HEK293 (cell line): Measurements from ENCODE around the gene PPP1CA.

Experiments used
- ATF2 ChIP-seq: fragments of 450-650 bp; formaldehyde crosslinking; IDR thresholded peaks from 2 replicates; pipeline ENCODE4 v1.5.1; 2016; ENCODE audit warnings: missing biosample characterization, missing genetic modification characterization, low read depth
- GLI4 ChIP-seq: fragments of 450-650 bp; formaldehyde crosslinking; IDR thresholded peaks from 2 replicates; pipeline ENCODE4 v1.5.1; 2016; ENCODE audit warnings: missing biosample characterization, missing genetic modification characterization
- MEIS1 ChIP-seq: sonication (generic); formaldehyde crosslinking; IDR thresholded peaks from 2 replicates; pipeline ENCODE4 v1.8.1; 2022; ENCODE audit warnings: missing genetic modification reagents, mild to moderate bottlenecking, borderline replicate concordance
- OSR2 ChIP-seq: fragments of 450-650 bp; formaldehyde crosslinking; IDR thresholded peaks from 2 replicates; pipeline ENCODE4 v1.5.1; 2016; ENCODE audit warnings: missing biosample characterization, missing genetic modification characterization
- REPIN1 ChIP-seq: fragments of 450-650 bp; formaldehyde crosslinking; IDR thresholded peaks from 2 replicates; pipeline ENCODE4 v1.5.1; 2017; ENCODE audit warnings: missing biosample characterization, missing genetic modification characterization, low read depth
- SP3 ChIP-seq: fragments of 450-650 bp; formaldehyde crosslinking; IDR thresholded peaks from 2 replicates; pipeline ENCODE4 v1.5.1; 2016; ENCODE audit warnings: missing biosample characterization, missing genetic modification characterization
- ZBTB17 ChIP-seq: fragments of 450-650 bp; formaldehyde crosslinking; IDR thresholded peaks from 2 replicates; pipeline ENCODE4 v1.5.1; 2016; ENCODE audit warnings: missing biosample characterization, missing genetic modification characterization
- ZFHX2 ChIP-seq: fragments of 450-650 bp; formaldehyde crosslinking; conservative IDR thresholded peaks from 2 replicates; pipeline ENCODE4 v1.5.1; 2016; ENCODE audit warnings: missing biosample characterization, missing genetic modification characterization
- ZFP69B ChIP-seq: fragments of 450-650 bp; formaldehyde crosslinking; IDR thresholded peaks from 2 replicates; pipeline ENCODE4 v1.5.1; 2016; ENCODE audit warnings: missing biosample characterization, missing genetic modification characterization
- ZIC2 ChIP-seq: fragments of 450-650 bp; formaldehyde crosslinking; IDR thresholded peaks from 2 replicates; pipeline ENCODE4 v1.5.1; 2016; ENCODE audit warnings: missing biosample characterization, missing genetic modification characterization
- ZNF169 ChIP-seq: fragments of 450-650 bp; formaldehyde crosslinking; IDR thresholded peaks from 2 replicates; pipeline ENCODE4 v1.5.1; 2016; ENCODE audit warnings: missing biosample characterization, missing genetic modification characterization
- ZNF175 ChIP-seq: fragments of 450-650 bp; formaldehyde crosslinking; IDR thresholded peaks from 2 replicates; pipeline ENCODE4 v1.5.1; 2016; ENCODE audit warnings: missing biosample characterization, missing genetic modification characterization
- ZNF211 ChIP-seq: fragments of 450-650 bp; formaldehyde crosslinking; IDR thresholded peaks from 2 replicates; pipeline ENCODE4 v1.5.1; 2016; ENCODE audit warnings: low read depth, missing biosample characterization, missing genetic modification characterization
- ZNF24 ChIP-seq: fragments of 450-650 bp; formaldehyde crosslinking; IDR thresholded peaks from 2 replicates; pipeline ENCODE4 v1.5.1; 2016; ENCODE audit warnings: missing biosample characterization, missing genetic modification characterization
- ZNF280D ChIP-seq: fragments of 450-650 bp; formaldehyde crosslinking; IDR thresholded peaks from 2 replicates; pipeline ENCODE4 v1.5.1; 2016; ENCODE audit warnings: missing biosample characterization, missing genetic modification characterization
- ZNF398 ChIP-seq: fragments of 450-650 bp; formaldehyde crosslinking; IDR thresholded peaks from 2 replicates; pipeline ENCODE4 v1.5.1; 2017; ENCODE audit warnings: missing biosample characterization, missing genetic modification characterization
- ZNF510 ChIP-seq: fragments of 450-650 bp; formaldehyde crosslinking; IDR thresholded peaks from 2 replicates; pipeline ENCODE4 v1.5.1; 2018; ENCODE audit warnings: mild to moderate bottlenecking, missing genetic modification characterization, missing biosample characterization; ENCODE audit not compliant: insufficient replicate concordance
- ZNF513 ChIP-seq: fragments of 450-650 bp; IDR thresholded peaks from 2 replicates; pipeline ENCODE4 v1.5.1; 2018; ENCODE audit warnings: missing biosample characterization, missing genetic modification characterization
- ZNF518A ChIP-seq: fragments of 450-650 bp; formaldehyde crosslinking; conservative IDR thresholded peaks from 2 replicates; pipeline ENCODE4 v1.5.1; 2016; ENCODE audit warnings: low read depth, missing biosample characterization, missing genetic modification characterization
- ZNF548 ChIP-seq: fragments of 450-650 bp; formaldehyde crosslinking; IDR thresholded peaks from 2 replicates; pipeline ENCODE4 v1.5.1; 2016; ENCODE audit warnings: missing biosample characterization, missing genetic modification characterization
- ZNF549 ChIP-seq: fragments of 450-650 bp; IDR thresholded peaks from 2 replicates; pipeline ENCODE4 v1.5.1; 2018; ENCODE audit warnings: missing biosample characterization, missing genetic modification characterization, mild to moderate bottlenecking, inconsistent platforms, moderate library complexity
- ZNF555 ChIP-seq: fragments of 450-650 bp; formaldehyde crosslinking; conservative IDR thresholded peaks from 2 replicates; pipeline ENCODE4 v1.5.1; 2017; ENCODE audit warnings: missing biosample characterization, mild to moderate bottlenecking, missing genetic modification characterization, inconsistent platforms
- ZNF571 ChIP-seq: fragments of 450-650 bp; formaldehyde crosslinking; IDR thresholded peaks from 2 replicates; pipeline ENCODE4 v1.5.0; 2017; ENCODE audit warnings: missing biosample characterization, missing genetic modification characterization
- ZNF654 ChIP-seq: fragments of 450-650 bp; formaldehyde crosslinking; IDR thresholded peaks from 2 replicates; pipeline ENCODE4 v1.5.1; 2016; ENCODE audit warnings: low read depth, missing biosample characterization, missing genetic modification characterization
- ZNF670 ChIP-seq: fragments of 450-650 bp; formaldehyde crosslinking; IDR thresholded peaks from 2 replicates; pipeline ENCODE4 v1.5.1; 2016; ENCODE audit warnings: missing biosample characterization, missing genetic modification characterization, low read depth
- ZSCAN30 ChIP-seq: fragments of 450-650 bp; IDR thresholded peaks from 2 replicates; pipeline ENCODE4 v1.5.1; 2018; ENCODE audit warnings: missing biosample characterization, mild to moderate bottlenecking, missing genetic modification characterization, moderate library complexity
- TF ChIP-seq, protein P1 (sequence below): fragments of 450-650 bp; formaldehyde crosslinking; IDR thresholded peaks from 2 replicates; pipeline ENCODE4 v1.5.1; 2016; ENCODE audit warnings: missing biosample characterization, missing genetic modification characterization

PPP1CA gene

DNA sequence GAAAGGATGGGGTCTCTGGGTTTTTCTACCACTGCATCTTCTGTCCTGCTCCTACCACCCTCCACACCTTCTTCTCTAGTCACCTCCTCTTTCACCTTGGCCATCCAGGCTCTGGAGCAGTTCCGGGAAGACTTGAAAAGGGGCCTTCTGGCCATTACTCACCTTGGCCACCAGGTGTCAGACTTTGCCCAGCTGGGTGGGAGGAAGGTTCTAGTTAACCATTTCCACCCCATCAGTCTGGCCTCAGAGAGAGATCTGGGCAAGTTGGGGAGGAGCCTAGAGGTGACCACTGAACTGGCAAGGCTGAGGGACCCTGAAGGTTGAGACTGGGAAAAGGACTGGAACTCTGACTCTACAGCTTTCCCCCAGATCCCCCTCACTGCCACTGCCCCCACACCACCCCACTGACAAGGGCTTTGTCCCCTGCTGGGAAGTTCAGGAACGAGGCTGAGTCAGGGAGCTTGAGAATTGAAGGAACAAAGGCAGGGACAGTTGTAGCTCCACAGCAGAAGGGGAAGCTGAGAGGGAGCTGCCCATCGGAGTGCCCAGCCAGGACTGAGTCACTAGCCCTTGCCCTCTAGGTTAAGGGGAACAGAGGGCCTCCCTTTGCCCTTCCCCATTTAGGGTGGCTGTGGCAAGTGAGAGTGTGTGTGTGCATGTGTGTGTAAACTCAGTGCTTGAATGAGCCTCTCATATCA lies 44.6 kb downstream of the PPP1CA start (continued):
- TF ChIP-seq SP3 (tag by site-specific recombination) (no peak), ZNF398 (peak; percentile 25; the same call in 1 of the 2 replicates), ZNF24 (no peak), ZFHX2 (peak; percentile 37), REPIN1 (no peak), ZNF654 (tag by site-specific recombination) (peak; percentile 84), ATF2 (tag by site-specific recombination) (no peak), ZNF513 (tag by site-specific recombination) (0 out of 2 replicates have a peak, but pooled peaks have one; percentile 24), ZSCAN30 (tag by site-specific recombination) (0 out of 2 replicates have a peak, but pooled peaks have one; percentile 8), MEIS1 (CRISPR knock-in tag) (no peak), ZNF670 (tag by site-specific recombination) (no peak), ZNF518A (tag by site-specific recombination) (no peak), ZNF510 (tag by site-specific recombination) (no peak), ZNF549 (tag by site-specific recombination) (no peak), ZIC2 (tag by site-specific recombination) (peak; percentile 43), ZNF280D (tag by site-specific recombination) (no peak), OSR2 (tag by site-specific recombination) (no peak), ZNF211 (no peak), GLI4 (tag by site-specific recombination) (no peak), ZNF548 (tag by site-specific recombination) (no peak), ZNF571 (no peak), ZNF175 (no peak), ZFP69B (0 out of 2 replicates have a peak, but pooled peaks have one; percentile 24), ZNF169 (tag by site-specific recombination) (no peak), ZNF555 (tag by site-specific recombination) (no peak), ZBTB17 (tag by site-specific recombination) (peak; percentile 48)
- TF ChIP-seq, protein P1, sequence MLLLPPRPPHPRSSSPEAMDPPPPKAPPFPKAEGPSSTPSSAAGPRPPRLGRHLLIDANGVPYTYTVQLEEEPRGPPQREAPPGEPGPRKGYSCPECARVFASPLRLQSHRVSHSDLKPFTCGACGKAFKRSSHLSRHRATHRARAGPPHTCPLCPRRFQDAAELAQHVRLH, result no peak
